AG09319 (cell line): ENCODE data around the gene MRPL20.
"Not testable (repeated sequence)": the region's sequence is repeated elsewhere in the genome, so short reads cannot be mapped to it uniquely, and the experiment has no call there.

Source experiments
- DNase-seq: peaks from one replicate; pipeline ENCODE4 v3.0.0-alpha.2; 2010; ENCODE audit warnings: low read depth; ENCODE audit errors: extremely low read depth
- CTCF ChIP-seq: IDR thresholded peaks from 2 replicates; pipeline ENCODE4 v1.5.1; 2011; ENCODE audit warnings: low read depth, mild to moderate bottlenecking, inconsistent platforms, low read length, moderate library complexity

Gene MRPL20

GRCh38 chr1:1449099-1449739, 42.1 kb upstream of the MRPL20 start, which contains the start of gene ATAD3C:
Gene ATAD3C, plus strand, starts transcription at chr1:1449689. Its CDS starts 995 bp downstream, at chr1:1450684.
- DNase-seq = no peak
- no peak for TF ChIP-seq CTCF

- DNase-seq = not testable (repeated sequence)
These were observed 39.5 kb upstream of the MRPL20 start for GRCh38 chr1:1446631-1447030.

GRCh38 chr1:1442069-1442770, 35.1 kb upstream of the MRPL20 start:
- no peak for TF ChIP-seq CTCF
- no peak for DNase-seq

GRCh38 chr1:1441002-1441888, 34.2 kb upstream of the MRPL20 start:
- no peak for DNase-seq
- TF ChIP-seq CTCF = peak; percentile 77

- DNase-seq = no peak
- no peak for TF ChIP-seq CTCF
These were observed 33.3 kb upstream of the MRPL20 start for GRCh38 chr1:1440262-1441001.

GRCh38 chr1:1439546-1440261, 32.6 kb upstream of the MRPL20 start:
- TF ChIP-seq CTCF = no peak
- DNase-seq = no peak
